ENCODE data around the gene SH3D19.
A peak's percentile ranks its signal among the peaks of the same experiment; 100 is the strongest.
"Not testable (repeated sequence)": the region's sequence is repeated elsewhere in the genome, so short reads cannot be mapped to it uniquely, and the experiment has no call there.

Gene SH3D19

DNA sequence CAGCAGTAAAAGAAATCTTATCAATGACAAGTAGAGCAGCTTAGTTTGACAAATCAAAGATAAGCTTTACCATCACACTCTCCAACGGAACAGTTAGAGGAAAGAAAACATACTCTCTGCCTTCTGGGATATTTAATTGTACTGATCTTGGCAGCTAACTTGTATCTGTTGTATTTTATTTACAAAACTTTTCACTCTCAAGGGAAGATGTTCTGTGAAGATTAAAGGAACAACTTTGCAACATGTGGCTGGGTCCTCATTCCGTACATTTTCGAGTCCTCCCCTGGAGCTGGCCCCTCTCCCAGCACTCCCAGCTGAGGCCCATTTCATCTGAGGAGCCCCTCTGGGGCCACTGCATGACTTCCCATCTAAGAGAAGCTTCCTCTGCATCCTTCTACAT is 151.5 kb downstream of the SH3D19 start:
- no peak overlapping the region for H3K4me3 ChIP-seq (ENCODE audit: low read depth, low read length)
- peak; percentile 64 for DNase-seq (ENCODE audit: low read depth)

DNA sequence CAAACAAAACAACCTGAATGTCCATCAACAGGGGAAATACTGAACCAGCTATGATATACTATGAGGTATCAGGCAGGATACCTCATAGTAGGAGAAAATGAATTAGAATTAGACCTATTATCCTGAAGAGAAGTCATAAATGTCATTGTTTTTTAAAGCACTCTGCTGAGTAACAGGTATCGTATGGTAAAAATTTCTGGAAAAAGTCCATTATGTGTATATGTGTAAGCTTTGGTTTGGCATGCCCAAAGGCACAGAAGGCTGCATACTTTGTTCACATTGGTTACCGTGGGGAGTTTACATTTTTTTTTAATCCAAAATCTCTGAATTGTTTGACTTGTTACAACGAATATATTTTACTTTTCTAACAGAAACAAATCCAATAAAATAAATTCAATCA is 155.5 kb downstream of the SH3D19 start:
- peak; percentile 12 for DNase-seq (ENCODE audit: low read depth)
- no peak overlapping the region for H3K4me3 ChIP-seq (ENCODE audit: low read depth, low read length)

DNA sequence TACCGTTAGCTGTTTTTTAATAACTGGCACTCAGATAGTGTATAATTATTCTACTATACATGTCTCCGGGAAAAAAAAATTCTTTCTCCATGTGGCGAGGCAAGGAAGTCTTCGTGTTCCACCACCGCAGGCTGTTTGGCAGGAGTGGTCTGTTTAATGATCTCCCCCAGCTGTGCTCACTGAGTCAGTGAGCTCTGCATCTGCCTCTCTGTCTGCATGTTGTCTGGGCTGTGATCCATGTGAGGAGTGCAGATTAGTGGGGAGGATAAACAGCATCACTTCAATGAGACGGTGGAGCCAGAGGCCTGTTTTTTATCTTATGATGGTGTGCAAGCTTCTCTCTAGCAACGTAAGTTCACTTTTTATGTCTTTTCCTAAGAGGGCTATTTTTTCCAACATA is 156.2 kb downstream of the SH3D19 start:
- DNase-seq (ENCODE audit: low read depth) = peak; percentile 94

DNA sequence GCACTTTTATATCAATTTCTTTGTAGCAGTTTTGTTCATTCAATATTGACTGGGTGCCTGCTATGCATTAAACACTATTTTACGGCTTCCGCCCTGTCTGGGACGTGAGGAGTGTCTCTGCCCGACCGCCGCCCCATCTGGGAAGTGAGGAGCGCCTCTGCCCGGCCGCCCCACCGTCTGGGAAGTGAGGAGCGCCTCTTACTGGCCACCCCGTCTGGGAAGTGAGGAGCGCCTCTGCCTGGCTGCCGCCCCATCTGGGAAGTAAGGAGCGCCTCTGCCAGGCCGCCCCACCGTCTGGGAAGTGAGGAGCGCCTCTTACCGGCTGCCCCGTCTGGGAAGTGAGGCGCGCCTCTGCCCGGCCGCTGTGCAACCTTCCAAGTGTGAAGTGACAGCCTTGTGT is 157.8 kb downstream of the SH3D19 start:
- DNase-seq (ENCODE audit: low read depth) = no peak
- no peak overlapping the region for H3K4me3 ChIP-seq (ENCODE audit: low read depth, low read length)

More for the DNA sequence above, 156.2 kb downstream of the SH3D19 start:
- no peak overlapping the region for H3K4me3 ChIP-seq (ENCODE audit: low read depth, low read length)

DNA sequence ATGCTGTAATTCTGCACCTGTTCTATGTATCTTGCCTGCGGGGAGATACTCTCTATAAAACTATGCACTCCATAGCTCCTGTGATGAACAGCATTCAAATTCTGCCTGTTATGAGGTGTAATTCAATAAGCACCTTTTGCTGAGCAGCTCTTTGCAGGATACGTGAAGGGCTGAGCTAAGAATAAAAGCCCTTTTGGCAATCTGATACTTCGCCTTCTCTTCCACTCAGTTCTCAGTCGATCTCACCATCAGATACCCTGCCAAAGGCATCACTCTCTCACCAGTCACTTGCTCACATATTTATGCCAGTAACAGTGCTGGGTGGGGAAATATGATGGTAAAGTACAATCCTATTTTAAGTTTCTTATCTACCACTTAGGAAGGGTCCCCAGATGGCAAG is 158.8 kb downstream of the SH3D19 start:
- no peak overlapping the region for H3K4me3 ChIP-seq (ENCODE audit: low read depth, low read length)
- DNase-seq (ENCODE audit: low read depth) = no peak

DNA sequence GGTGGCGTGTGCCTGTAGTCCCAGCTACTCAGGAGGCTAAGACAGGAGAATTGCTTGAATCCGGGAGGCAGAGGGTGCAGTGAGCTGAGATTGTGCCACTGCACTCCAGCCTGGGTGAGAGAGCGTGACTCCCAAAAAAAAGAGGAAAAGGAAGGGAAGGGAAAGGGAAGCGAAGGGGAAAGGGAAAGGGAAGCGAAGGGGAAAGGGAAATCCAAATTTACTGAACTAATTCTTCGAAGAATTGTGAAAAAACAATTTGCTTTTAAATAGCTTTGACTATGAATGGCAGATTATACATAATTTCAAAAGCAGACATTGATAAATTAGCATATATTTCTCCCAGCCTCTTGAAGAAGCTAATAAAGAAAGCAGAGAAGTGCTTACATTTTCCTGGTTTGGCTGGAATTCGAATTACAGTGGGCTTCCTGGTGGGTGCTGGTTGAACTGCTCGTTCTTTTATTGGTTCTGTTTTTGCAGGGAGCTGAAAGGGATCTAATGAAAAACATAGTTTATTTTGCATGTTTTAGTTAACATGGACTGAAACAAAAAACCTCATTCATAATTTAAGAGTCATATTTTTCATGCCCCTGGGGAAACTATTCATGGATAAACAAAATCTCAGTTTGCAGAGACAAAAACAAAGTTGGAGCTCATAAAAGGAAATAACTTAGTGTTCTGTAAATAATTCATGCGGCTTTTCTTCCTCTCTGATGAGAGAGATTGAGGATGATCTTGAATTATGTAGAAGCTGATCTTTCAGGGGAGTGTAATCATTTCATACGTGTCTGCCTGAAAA is 160.0 kb downstream of the SH3D19 start:
- H3K4me3 ChIP-seq (ENCODE audit: low read depth, low read length) = no peak overlapping the region
- no peak for DNase-seq (ENCODE audit: low read depth)

DNA sequence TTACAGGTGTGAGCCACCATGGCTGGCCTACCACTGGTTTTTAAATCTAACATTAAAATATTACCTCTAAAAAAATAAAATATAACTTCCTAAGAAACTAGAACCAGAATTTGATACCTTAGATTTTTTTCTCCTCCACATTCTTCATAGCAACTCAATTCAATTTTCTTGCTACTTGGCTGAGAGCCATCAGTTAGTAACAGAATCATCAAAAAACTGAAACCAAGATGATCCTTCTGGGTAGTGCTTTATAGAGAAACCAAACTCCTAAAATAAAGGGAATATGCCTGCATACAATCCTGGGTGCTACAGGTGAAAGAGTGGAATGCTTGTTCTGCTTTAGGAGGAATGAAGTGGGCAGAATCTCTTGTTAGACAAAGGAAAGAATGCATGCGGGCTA is 161.6 kb downstream of the SH3D19 start:
- no peak overlapping the region for H3K4me3 ChIP-seq (ENCODE audit: low read depth, low read length)
- DNase-seq (ENCODE audit: low read depth) = no peak

DNA sequence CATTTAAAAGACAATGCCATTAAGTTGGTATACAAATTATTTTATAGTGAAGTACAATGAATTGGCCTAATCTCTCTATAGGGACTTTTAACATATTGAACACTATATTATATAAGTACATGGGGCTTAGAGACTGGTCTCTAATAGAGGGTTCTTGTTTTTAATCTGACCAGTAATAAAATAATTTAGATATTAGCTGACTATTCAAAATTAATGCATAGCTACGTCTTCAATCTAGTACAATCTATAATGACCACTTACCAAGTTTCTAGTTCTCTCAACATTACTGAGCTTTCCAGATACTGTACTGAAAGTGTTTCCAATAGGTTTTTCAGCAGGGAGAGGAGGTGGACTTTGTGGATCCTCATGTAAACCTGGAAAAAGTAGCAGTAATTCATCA is 166.4 kb downstream of the SH3D19 start:
- DNase-seq (ENCODE audit: low read depth) = no peak
- H3K4me3 ChIP-seq (ENCODE audit: low read depth, low read length) = no peak overlapping the region

DNA sequence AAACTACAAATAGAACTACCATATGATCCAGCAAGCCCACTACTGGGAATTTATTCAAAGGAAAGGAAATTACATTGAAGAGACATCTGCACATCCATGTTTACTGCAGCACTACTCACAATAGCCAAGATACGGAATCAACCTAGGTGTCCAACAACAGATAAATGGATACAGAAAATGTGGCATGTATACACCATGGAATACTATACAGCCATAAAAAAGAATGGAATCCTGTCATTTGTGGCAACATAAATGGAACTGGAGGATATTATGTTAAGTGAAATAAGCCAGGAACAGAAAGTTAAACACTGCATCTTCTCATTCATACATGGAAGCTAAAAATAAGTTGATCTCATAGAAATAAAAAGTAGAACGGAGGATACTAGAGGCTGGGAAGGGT is 167.9 kb downstream of the SH3D19 start:
- DNase-seq (ENCODE audit: low read depth) = no peak
- no peak overlapping the region for H3K4me3 ChIP-seq (ENCODE audit: low read depth, low read length)

DNA sequence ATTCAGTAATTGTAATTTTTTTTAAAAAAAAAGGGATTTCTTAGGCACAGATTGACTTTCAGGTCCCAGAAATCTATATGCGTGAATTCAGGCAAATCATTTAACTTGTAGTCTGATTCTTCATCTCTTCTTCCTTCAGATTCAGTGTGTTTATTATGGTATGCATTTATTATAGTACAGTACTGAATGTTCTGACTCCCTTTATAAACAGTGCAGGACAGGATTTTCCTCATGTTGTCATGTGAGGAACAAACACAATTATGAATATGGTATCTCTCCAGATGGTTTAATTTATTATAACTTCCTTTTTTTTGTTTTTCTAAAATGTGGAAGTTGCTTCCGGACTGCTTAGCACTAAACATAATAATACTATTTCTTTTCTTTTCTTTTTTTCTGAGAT is 171.8 kb downstream of the SH3D19 start:
- no peak overlapping the region for H3K4me3 ChIP-seq (ENCODE audit: low read depth, low read length)
- no peak for DNase-seq (ENCODE audit: low read depth)

DNA sequence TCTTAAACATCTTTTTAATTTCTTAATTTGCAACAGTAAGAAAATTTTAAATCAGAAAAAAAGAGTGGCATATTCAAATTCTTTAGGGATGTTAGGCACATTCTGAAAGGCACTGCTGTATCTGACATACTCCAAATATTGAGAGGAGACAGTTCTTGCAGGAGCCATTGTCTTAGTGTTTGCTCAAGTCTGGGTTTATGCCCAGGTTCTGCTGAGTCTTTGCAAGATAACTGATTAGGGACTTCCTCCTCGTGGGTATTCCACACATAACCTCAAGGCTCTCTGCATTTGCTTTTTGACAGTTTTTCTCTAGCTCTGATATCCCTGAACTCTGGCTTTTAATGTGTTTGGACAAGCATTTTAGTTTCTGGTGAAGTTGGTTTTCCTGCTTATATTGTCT is 173.4 kb downstream of the SH3D19 start:
- no peak overlapping the region for H3K4me3 ChIP-seq (ENCODE audit: low read depth, low read length)
- no peak for DNase-seq (ENCODE audit: low read depth)

DNA sequence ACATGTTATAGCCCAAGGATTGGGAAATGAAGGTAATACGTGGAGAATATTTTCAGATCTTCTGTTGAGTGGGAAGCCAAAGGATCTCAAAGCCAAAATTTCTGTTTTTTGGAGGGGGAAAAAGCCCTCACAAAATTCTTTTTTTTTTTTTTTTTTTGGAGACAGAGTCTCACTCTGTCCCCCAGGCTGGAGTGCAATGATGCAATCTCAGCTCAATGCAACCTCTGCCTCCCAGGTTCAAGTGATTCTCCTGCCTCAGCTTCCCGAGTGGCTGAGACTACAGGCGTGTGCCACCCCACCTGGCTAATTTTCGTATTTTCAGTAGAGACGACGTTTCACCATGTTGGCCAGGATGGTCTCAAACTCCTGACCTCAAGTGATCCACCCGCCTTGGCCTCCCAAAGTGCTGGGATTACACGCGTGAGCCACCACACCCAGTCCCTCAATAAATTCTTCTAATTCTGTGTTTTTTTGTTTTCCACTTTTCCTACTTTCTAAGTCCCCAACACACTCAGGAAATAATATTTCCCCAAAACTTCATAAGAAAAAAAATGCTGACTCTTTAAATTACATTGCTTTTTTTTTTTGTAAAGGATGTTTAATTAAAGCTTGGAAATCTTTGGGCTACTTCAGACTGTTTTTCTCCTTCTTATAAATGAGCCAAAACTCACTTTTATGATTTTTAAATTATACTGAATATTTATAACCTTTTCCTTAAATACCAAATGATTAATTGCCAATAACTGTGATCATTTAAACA is 174.4 kb downstream of the SH3D19 start:
- no peak for DNase-seq (ENCODE audit: low read depth)
- H3K4me3 ChIP-seq (ENCODE audit: low read depth, low read length) = no peak overlapping the region

DNA sequence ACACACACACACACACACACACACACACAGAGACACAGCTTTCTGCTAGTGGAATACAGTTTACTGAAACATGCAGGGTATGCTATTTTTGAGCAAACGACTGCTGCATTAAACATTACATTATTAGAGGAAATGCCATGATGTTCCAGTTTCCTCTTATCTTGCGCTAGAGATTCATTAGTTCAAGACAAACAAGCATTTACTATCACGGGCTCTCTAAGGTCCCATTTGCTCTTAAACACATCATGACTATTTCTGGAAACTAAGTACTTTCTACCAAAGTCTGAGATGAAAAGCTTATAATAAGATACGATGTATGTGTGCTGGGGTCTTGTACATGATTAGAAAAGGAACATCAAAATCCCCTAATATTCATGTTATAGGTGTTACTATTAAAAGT is 177.1 kb downstream of the SH3D19 start:
- DNase-seq (ENCODE audit: low read depth) = no peak

DNA sequence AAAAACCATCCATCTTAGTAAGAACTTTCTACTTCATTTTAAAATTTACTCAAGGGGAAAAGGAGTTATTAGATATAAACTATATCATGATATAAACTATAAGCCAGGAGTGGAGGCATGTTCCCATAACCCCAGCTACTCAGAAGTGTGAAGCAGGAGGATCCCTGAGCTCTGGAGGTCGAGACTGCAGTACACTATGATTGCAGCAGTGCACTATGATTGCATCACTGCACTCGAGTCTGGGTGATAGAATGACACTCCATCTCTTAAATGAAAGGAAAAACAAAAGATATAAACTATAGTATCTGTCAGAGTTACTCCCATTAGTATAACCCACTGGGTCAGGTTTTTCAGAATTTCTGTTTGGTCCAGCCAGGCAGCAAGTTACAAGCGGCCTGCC is 178.4 kb downstream of the SH3D19 start:
- DNase-seq (ENCODE audit: low read depth) = no peak
- no peak overlapping the region for H3K4me3 ChIP-seq (ENCODE audit: low read depth, low read length)

More for the DNA sequence above, 177.1 kb downstream of the SH3D19 start:
- no peak overlapping the region for H3K4me3 ChIP-seq (ENCODE audit: low read depth, low read length)

DNA sequence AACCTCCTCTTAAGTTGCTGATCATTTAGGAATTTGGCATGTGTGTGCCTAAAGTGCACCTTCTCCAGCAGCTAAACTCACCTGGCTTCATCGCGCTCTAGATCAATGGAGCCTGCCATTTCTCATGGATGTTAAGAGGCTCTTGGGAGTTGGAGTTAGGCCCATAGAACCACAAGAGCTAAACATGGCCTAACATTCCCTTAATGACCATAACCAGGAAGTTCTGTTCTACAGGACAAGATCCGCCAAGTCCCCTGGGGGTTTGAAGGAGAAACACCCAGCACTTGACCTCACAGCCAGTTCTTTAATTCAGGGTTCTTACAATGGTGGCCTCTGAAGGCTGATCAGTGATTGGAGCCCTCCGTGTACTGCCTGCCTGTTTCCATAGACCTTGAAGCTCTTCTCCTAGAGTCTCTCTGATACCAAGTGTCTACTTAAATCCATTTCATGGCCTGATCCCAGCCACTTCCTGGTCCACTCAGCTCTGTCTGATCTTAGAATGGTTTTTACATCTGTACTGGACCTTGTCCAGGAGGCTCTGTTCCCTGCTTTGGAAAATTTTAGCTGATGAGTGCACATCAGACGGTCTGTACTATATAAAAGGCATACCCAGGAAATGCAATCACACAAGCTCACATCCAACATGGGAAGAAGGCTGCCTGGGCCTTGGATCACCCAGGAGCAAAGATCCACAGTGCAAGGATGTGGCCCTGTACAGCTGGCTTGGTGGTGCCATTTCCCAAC is 180.9 kb downstream of the SH3D19 start:
- no peak overlapping the region for H3K4me3 ChIP-seq (ENCODE audit: low read depth, low read length)
- DNase-seq (ENCODE audit: low read depth) = no peak

DNA sequence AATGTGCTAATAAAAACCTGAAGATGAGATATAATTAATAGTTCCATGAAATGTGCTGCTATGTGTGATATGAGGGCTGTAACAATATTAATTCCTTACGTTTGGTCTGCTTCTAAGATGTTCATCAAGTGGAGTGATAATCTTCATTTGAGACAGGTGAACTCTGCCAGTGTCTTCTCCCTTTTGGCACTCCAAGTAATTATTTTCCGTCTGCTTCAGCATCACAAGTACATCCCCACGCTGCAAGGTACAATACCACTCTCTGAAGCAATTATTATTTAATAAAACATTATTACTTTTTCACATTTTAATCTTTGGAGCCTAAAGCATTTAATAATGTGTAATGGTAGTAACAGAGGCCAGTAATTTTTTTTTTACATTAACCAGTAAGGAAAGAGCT is 181.6 kb downstream of the SH3D19 start:
- DNase-seq (ENCODE audit: low read depth) = no peak
- no peak overlapping the region for H3K4me3 ChIP-seq (ENCODE audit: low read depth, low read length)

DNA sequence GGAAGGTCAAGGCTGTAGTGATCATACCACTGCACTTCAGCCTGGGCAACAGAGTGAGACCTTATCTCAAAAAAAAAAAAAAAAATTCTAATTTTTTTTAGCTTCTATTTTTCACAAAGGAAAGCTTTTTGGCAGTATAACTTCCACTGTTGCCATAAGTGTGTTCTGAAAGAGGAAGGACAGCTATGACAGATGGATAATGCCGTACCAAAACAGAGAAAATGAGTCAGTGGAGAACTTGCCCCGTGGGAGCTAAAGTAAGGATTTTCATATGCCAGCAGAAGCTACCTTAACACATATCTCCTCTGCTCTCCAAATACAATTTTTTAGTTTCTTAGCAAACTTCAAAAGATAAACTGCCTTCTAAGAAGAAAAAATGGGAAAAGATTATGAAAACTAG is 182.2 kb downstream of the SH3D19 start:
- no peak for DNase-seq (ENCODE audit: low read depth)
- no peak overlapping the region for H3K4me3 ChIP-seq (ENCODE audit: low read depth, low read length)

DNA sequence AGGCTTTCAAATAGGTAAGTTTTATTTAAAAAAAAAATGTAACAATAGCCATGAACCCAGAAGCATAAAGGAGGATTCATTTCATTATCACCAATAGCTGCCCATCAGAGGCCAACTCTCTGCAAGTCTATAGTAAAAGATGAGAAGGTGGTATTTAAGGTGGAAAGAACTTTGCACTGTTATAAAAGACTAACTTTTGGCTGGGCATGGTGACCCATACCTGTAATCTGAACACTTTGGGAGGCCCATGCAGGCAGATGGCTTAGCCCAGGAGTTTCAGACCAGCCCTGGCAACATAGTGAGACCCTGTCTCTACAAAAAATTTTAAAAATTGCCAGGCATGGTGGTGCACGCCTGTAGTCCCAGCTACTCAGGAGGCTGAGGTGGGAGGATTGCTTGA is 182.6 kb downstream of the SH3D19 start:
- no peak overlapping the region for H3K4me3 ChIP-seq (ENCODE audit: low read depth, low read length)
- DNase-seq (ENCODE audit: low read depth) = no peak

DNA sequence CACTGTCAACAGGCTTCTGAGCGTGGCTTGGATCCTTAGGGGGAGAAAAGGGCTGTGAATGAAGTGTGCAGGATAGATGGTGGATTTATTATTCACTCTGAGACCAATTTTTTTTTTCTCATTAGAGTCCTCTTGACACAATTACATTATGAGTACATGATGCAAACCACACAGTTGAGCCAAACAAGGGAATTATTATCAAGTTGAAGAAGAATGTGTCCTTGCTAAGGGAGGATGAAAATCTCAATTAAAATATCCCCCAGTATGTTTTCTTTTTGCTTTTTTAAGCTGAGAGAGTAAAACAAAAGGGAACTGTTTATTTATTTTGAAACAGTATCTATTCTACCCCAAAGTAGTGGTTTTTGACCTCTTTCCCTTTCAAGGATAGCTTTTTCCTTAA is 185.6 kb downstream of the SH3D19 start:
- H3K4me3 ChIP-seq (ENCODE audit: low read depth, low read length) = no peak overlapping the region
- no peak for DNase-seq (ENCODE audit: low read depth)

DNA sequence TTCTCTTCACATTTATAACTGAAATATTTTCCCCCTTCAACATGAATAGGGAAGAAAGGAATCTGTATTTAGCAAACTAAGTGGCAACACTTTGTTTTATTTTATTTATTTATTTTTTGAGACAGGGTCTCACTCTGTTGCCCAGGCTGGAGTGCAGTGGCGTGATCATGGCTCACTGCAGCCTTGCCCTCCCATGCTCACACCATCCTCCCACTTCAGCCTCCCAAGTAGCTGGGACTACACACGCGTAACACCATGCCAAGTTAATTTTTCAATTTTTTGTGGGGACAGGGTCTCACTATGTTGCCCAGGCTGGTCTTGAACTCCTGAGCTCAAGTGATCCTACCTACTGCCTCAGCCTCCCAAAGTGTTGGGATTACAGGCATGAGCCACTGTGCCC is 189.4 kb downstream of the SH3D19 start:
- H3K4me3 ChIP-seq (ENCODE audit: low read depth, low read length); DNase-seq (ENCODE audit: low read depth): not testable (repeated sequence)
